ENCODE data around the gene ZNRF2. TPM values are rescaled to one million over a fixed set of nuclear protein-coding genes. Genes with fewer than 3 reads are reported as not detected.

The ZNRF2 gene
- polyA plus RNA-seq, 1 donor (not counting 4 experiments of a cell fraction or from before 2014, with no cell fraction given) = 7.0 TPM

- Histone ChIP-seq H3K9me1 (ENCODE audit: control insufficient read depth, extremely low read depth, insufficient read depth, low read length) (no peaks in the 10 kb centered on the region), H3K4me1 (ENCODE audit: control insufficient read depth, extremely low read depth, insufficient read depth, low read length) (peaks cover 7% of the 10 kb centered on the region), H3K9ac (ENCODE audit: control insufficient read depth, extremely low read depth, insufficient read depth, low read length) (no peak overlapping the region), H3K79me2 (ENCODE audit: control insufficient read depth, insufficient read depth, low read length) (no peaks in the 10 kb centered on the region), H4K20me1 (ENCODE audit: control insufficient read depth, extremely low read depth, insufficient read depth, low read length) (no peaks in the 10 kb centered on the region), H3K27ac (ENCODE audit: control insufficient read depth, insufficient read depth, low read length) (no peak overlapping the region), H3K4me2 (ENCODE audit: control insufficient read depth, extremely low read depth, insufficient read depth, low read depth, low read length) (no peak overlapping the region), H2AFZ (ENCODE audit: control insufficient read depth, low read length) (no peak overlapping the region), H3K4me3 (ENCODE audit: control insufficient read depth in 2 of 3, extremely low read depth in 1 of 3, insufficient read depth in 2 of 3, low read depth in 1 of 3, low read length in 3 of 3) (no peak overlapping the region), H3K36me3 (ENCODE audit: control insufficient read depth in 2 of 2, extremely low read depth in 1 of 2, insufficient read depth in 2 of 2, low read length in 2 of 2) (no peaks in the 10 kb centered on the region), H3K9me3 (ENCODE audit: control insufficient read depth, low read depth, low read length) (no peaks in the 10 kb centered on the region), H3K27me3 (ENCODE audit: control insufficient read depth, extremely low read depth, insufficient read depth, low read length) (no peaks in the 10 kb centered on the region)
- no peak for FAIRE-seq
- dilution Hi-C loops (cut with MboI; ENCODE audit: extremely low pct_ligation_motif_present, low sequenced_read_pairs) = no loop called here
- TF ChIP-seq EZH2 (IDR thresholded peaks at IDR 0.05; ENCODE audit: low read length) (no peak), CTCF (optimal IDR thresholded peaks at IDR 0.05 in 1 of 3, IDR thresholded peaks at IDR 0.05 in 1 of 3, conservative IDR thresholded peaks at IDR 0.05 in 1 of 3; ENCODE audit: extremely low read depth in 1 of 3, insufficient read depth in 2 of 3, low read length in 3 of 3) (no peak)
- DNase-seq (ENCODE audit: low read depth, low spot score) = no peak
Observed at GRCh38 chr7:30254248-30254647, 30.1 kb upstream of the ZNRF2 start.

- DNase-seq (ENCODE audit: low read depth, low spot score) (no peak), FAIRE-seq (no peak)
- Histone ChIP-seq H4K20me1 (ENCODE audit: control insufficient read depth, extremely low read depth, insufficient read depth, low read length) (no peaks in the 10 kb centered on the region), H3K36me3 (ENCODE audit: control insufficient read depth in 2 of 2, extremely low read depth in 1 of 2, insufficient read depth in 2 of 2, low read length in 2 of 2) (no peaks in the 10 kb centered on the region), H2AFZ (ENCODE audit: control insufficient read depth, low read length) (no peak overlapping the region), H3K4me2 (ENCODE audit: control insufficient read depth, extremely low read depth, insufficient read depth, low read depth, low read length) (no peak overlapping the region), H3K9me3 (ENCODE audit: control insufficient read depth, low read depth, low read length) (no peaks in the 10 kb centered on the region), H3K4me1 (ENCODE audit: control insufficient read depth, extremely low read depth, insufficient read depth, low read length) (peaks cover 7% of the 10 kb centered on the region), H3K79me2 (ENCODE audit: control insufficient read depth, insufficient read depth, low read length) (no peaks in the 10 kb centered on the region), H3K9me1 (ENCODE audit: control insufficient read depth, extremely low read depth, insufficient read depth, low read length) (no peaks in the 10 kb centered on the region), H3K9ac (ENCODE audit: control insufficient read depth, extremely low read depth, insufficient read depth, low read length) (no peak overlapping the region), H3K27me3 (ENCODE audit: control insufficient read depth, extremely low read depth, insufficient read depth, low read length) (no peaks in the 10 kb centered on the region), H3K27ac (ENCODE audit: control insufficient read depth, insufficient read depth, low read length) (no peak overlapping the region), H3K4me3 (ENCODE audit: control insufficient read depth in 2 of 3, extremely low read depth in 1 of 3, insufficient read depth in 2 of 3, low read depth in 1 of 3, low read length in 3 of 3) (no peak overlapping the region)
- dilution Hi-C loops (cut with MboI; ENCODE audit: extremely low pct_ligation_motif_present, low sequenced_read_pairs) = no loop called here
- no peak for TF ChIP-seq EZH2 (IDR thresholded peaks at IDR 0.05; ENCODE audit: low read length)
- no peak for TF ChIP-seq CTCF (optimal IDR thresholded peaks at IDR 0.05 in 1 of 3, IDR thresholded peaks at IDR 0.05 in 1 of 3, conservative IDR thresholded peaks at IDR 0.05 in 1 of 3; ENCODE audit: extremely low read depth in 1 of 3, insufficient read depth in 2 of 3, low read length in 3 of 3)
Observed at GRCh38 chr7:30254717-30255063, 29.7 kb upstream of the ZNRF2 start.
